Sigmoid colon (tissue), 7 donors: ENCODE data around the gene DLGAP4. TPM values are rescaled to one million over a fixed set of nuclear protein-coding genes. Genes with fewer than 3 reads are reported as not detected.

ENCODE experiments used
- DNase-seq: peaks from one replicate; pipeline ENCODE4 v3.0.0-alpha.2; 2019
- H3K27ac ChIP-seq, 4 donors: fragments of 200-600 bp; sonication (generic); one replicate each; pipeline ENCODE4 v1.5.1; 2016 to 2019; ENCODE audit warnings: mild to moderate bottlenecking in 1 of 4
- H3K27me3 ChIP-seq, 3 donors: fragments of 200-600 bp; sonication (generic); one replicate each; pipeline ENCODE4 v1.5.1; 2019; ENCODE audit warnings: mild to moderate bottlenecking in 1 of 3
- H3K36me3 ChIP-seq, 4 donors: fragments of 200-600 bp; sonication (generic); one replicate each; pipeline ENCODE4 v1.5.1; 2016 to 2019
- H3K4me1 ChIP-seq, 4 donors: fragments of 200-600 bp; sonication (generic); one replicate each; pipeline ENCODE4 v1.5.1; 2017 to 2019
- H3K4me3 ChIP-seq, 4 donors: fragments of 200-600 bp; sonication (generic); one replicate each; pipeline ENCODE4 v1.5.1; 2017 to 2019; ENCODE audit warnings: mild to moderate bottlenecking in 2 of 4, moderate library complexity in 1 of 4
- H3K9me3 ChIP-seq, 4 donors: fragments of 200-600 bp in 3 of 4; sonication (generic) in 3 of 4; one replicate each; pipeline versions ENCODE4 v1.5.1 to v1.6.1; 2013 to 2019
- CTCF ChIP-seq, 4 experiments: fragments of 450-650 bp in 3 of 4; fragments of 200-600 bp in 1 of 4; IDR thresholded peaks; one replicate each; pipeline ENCODE4 v1.5.1; 2016 to 2019; ENCODE audit warnings: antibody characterized with exemption in 4 of 4, mild to moderate bottlenecking in 3 of 4, moderate library complexity in 2 of 4
- EP300 ChIP-seq, 4 donors: sonication (generic); formaldehyde crosslinking; IDR thresholded peaks; one replicate each; pipeline ENCODE4 v1.6.1; 2017; ENCODE audit warnings: antibody characterized with exemption in 4 of 4
- POLR2A ChIP-seq, 2 donors: fragments of 450-650 bp; IDR thresholded peaks; one replicate each; pipeline ENCODE4 v1.6.1; 2016; ENCODE audit warnings: antibody characterized with exemption in 2 of 2, mild to moderate bottlenecking in 2 of 2, moderate library complexity in 2 of 2
- POLR2AphosphoS5 ChIP-seq, 4 donors: sonication (generic); formaldehyde crosslinking; IDR thresholded peaks; one replicate each; pipeline ENCODE4 v1.6.1; 2017; ENCODE audit warnings: antibody characterized with exemption in 4 of 4
- WGBS, 2 donors: extraction: QIAGEN DNeasy Blood & Tissue Kit; methylation state at CpG; one replicate each; pipeline ENCODE4 v1.1.7; 2013; 5-methylcytosine and 5-hydroxymethylcytosine counted together
- intact Hi-C: fragments of 100-400 bp; cut with DNase I; formaldehyde crosslinking; loops from one replicate; pipeline ENCODE4 v1.15.1; 2023
- polyA plus RNA-seq, 3 donors: library from polyadenylated mRNA; stranded (reverse); fragments of 200-250 nt; gene quantifications; one replicate each; pipeline ENCODE4 v1.2.3, GENCODE V29; 2013
- total RNA-seq, 4 donors: library from RNA; depleted of rRNA; stranded (reverse); fragments of >200 nt; gene quantifications; one replicate each; pipeline ENCODE4 v1.1.0, GENCODE V29; 2016
- donor health status: healthy with polysubstance abuse.
- donor health status: Bipolar disorder and iron deficiency.
- donor health status: healthy.

The DLGAP4 gene
- total and polyA plus RNA-seq, 7 donors, result 21.0 to 60.7 (median 36.9) TPM

- Histone ChIP-seq H3K4me1 (peaks cover 0 to 83% (median 77%) of the 10 kb centered on the region in 4 donors), H3K27me3 (no peaks in the 10 kb centered on the region), H3K9me3 (no peaks in the 10 kb centered on the region), H3K36me3 (peaks cover 0 to 3% (median 0%) of the 10 kb centered on the region in 4 donors), H3K4me3 (no peak overlapping the region), H3K27ac (peak overlapping the region in 2 of 4 donors; percentile 13 to 67)
- no peak for DNase-seq
- intact Hi-C loops, result no loop called here
- TF ChIP-seq EP300 (IDR thresholded peaks at IDR 0.05), result no peak
- no peak for TF ChIP-seq POLR2AphosphoS5 (IDR thresholded peaks at IDR 0.05)
- TF ChIP-seq POLR2A (IDR thresholded peaks at IDR 0.05), result no peak
- no peak for TF ChIP-seq CTCF (IDR thresholded peaks at IDR 0.05)
- WGBS, 2 donors, result 79 to 80% methylated on average over 7 of the region's 7 CpGs
These were observed 172.2 kb downstream of the DLGAP4 start for GRCh38 chr20:36478137-36478905.

GRCh38 chr20:36479938-36480337, 173.8 kb downstream of the DLGAP4 start:
- DNase-seq, result no peak
- TF ChIP-seq POLR2AphosphoS5 (IDR thresholded peaks at IDR 0.05) (no peak), EP300 (IDR thresholded peaks at IDR 0.05) (no peak), POLR2A (IDR thresholded peaks at IDR 0.05) (no peak), CTCF (IDR thresholded peaks at IDR 0.05) (no peak)
- Histone ChIP-seq H3K27ac (peak overlapping the region in 3 of 4 donors; percentile 47 to 67 (median 53)), H3K4me3 (no peak overlapping the region), H3K36me3 (no peaks in the 10 kb centered on the region), H3K27me3 (no peaks in the 10 kb centered on the region), H3K4me1 (peaks cover 0 to 84% (median 77%) of the 10 kb centered on the region in 4 donors), H3K9me3 (no peaks in the 10 kb centered on the region)
- intact Hi-C loops, result no loop called here
- 83 to 92% methylated on average over 2 of the region's 2 CpGs for WGBS, 2 donors

- no peaks in the 10 kb centered on the region for H3K9me3 ChIP-seq
- H3K27me3 ChIP-seq, result no peaks in the 10 kb centered on the region
- intact Hi-C loops, result no loop called here
- no peak for DNase-seq
- WGBS, 2 donors, result 71 to 73% methylated on average over 5 of the region's 5 CpGs
- H3K4me1 ChIP-seq, result peaks cover 0 to 85% (median 81%) of the 10 kb centered on the region in 4 donors
- TF ChIP-seq POLR2AphosphoS5 (IDR thresholded peaks at IDR 0.05), result no peak
- TF ChIP-seq EP300 (IDR thresholded peaks at IDR 0.05), result no peak
- no peak for TF ChIP-seq CTCF (IDR thresholded peaks at IDR 0.05)
- TF ChIP-seq POLR2A (IDR thresholded peaks at IDR 0.05), result no peak
- no peak overlapping the region for H3K4me3 ChIP-seq
- H3K36me3 ChIP-seq, result no peaks in the 10 kb centered on the region
- H3K27ac ChIP-seq, result peak overlapping the region; percentile 30 to 67 (median 50)
These were observed 174.4 kb downstream of the DLGAP4 start for GRCh38 chr20:36480456-36481048.

GRCh38 chr20:36481380-36482043, 175.4 kb downstream of the DLGAP4 start:
- TF ChIP-seq POLR2AphosphoS5 (IDR thresholded peaks at IDR 0.05) (no peak), EP300 (IDR thresholded peaks at IDR 0.05) (no peak), CTCF (IDR thresholded peaks at IDR 0.05) (no peak), POLR2A (IDR thresholded peaks at IDR 0.05) (no peak)
- DNase-seq, result no peak
- H3K4me1 ChIP-seq, result peaks cover 0 to 94% (median 89%) of the 10 kb centered on the region in 4 donors
- WGBS, 2 donors, result 84 to 90% methylated on average over 9 of the region's 9 CpGs
- no peaks in the 10 kb centered on the region for H3K27me3 ChIP-seq
- peak overlapping the region; percentile 30 to 67 (median 43) for H3K27ac ChIP-seq
- no peaks in the 10 kb centered on the region for H3K9me3 ChIP-seq
- intact Hi-C loops, result no loop called here
- H3K4me3 ChIP-seq, result no peak overlapping the region
- H3K36me3 ChIP-seq, result no peaks in the 10 kb centered on the region
